Measurements from ENCODE around the gene LDHD.
A peak's percentile ranks its signal among the peaks of the same experiment; 100 is the strongest.
"Not testable (repeated sequence)": the region's sequence is repeated elsewhere in the genome, so short reads cannot be mapped to it uniquely, and the experiment has no call there.

Gene LDHD

GRCh38 chr16:75116081-75116910, at the start of gene LDHD:
Gene LDHD (minus strand): TSS chr16:75116780. CDS start chr16:75116720, 60 bp downstream.
- no peak for TF ChIP-seq ZNF274 (IDR thresholded peaks at IDR 0.05; ENCODE audit: low read depth, low read length)
- no peak within 1 kb of the TSS for H3K4me3 ChIP-seq (ENCODE audit: low read length)

GRCh38 chr16:75160386-75160785, 43.8 kb upstream of the LDHD start:
- no peak overlapping the region for H3K4me3 ChIP-seq (ENCODE audit: low read length)
- TF ChIP-seq ZNF274 (IDR thresholded peaks at IDR 0.05; ENCODE audit: low read depth, low read length) = no peak

- H3K4me3 ChIP-seq (ENCODE audit: low read length) = no peak overlapping the region
- TF ChIP-seq ZNF274 (IDR thresholded peaks at IDR 0.05; ENCODE audit: low read depth, low read length) = no peak
Measured at GRCh38 chr16:75152635-75153034, 36.1 kb upstream of the LDHD start.

GRCh38 chr16:75151798-75152197, 35.2 kb upstream of the LDHD start:
- no peak for TF ChIP-seq ZNF274 (IDR thresholded peaks at IDR 0.05; ENCODE audit: low read depth, low read length)
- H3K4me3 ChIP-seq (ENCODE audit: low read length) = no peak overlapping the region

- TF ChIP-seq ZNF274 (IDR thresholded peaks at IDR 0.05; ENCODE audit: low read depth, low read length) = no peak
- H3K4me3 ChIP-seq (ENCODE audit: low read length) = peak within 1 kb of the TSS; percentile 78
Measured at GRCh38 chr16:75148311-75149195, 32.0 kb upstream of the LDHD start, which contains the start of gene ZFP1. Gene ZFP1 (plus strand): TSS chr16:75148524. CDS start chr16:75152952, 4,428 bp downstream.

- H3K4me3 ChIP-seq (ENCODE audit: low read length) = no peak overlapping the region
- TF ChIP-seq ZNF274 (IDR thresholded peaks at IDR 0.05; ENCODE audit: low read depth, low read length) = no peak
Measured at GRCh38 chr16:75147968-75148310, 31.4 kb upstream of the LDHD start.

- no peak for TF ChIP-seq ZNF274 (IDR thresholded peaks at IDR 0.05; ENCODE audit: low read depth, low read length)
- H3K4me3 ChIP-seq (ENCODE audit: low read length) = no peak overlapping the region
Measured at GRCh38 chr16:75143941-75144340, 27.4 kb upstream of the LDHD start.

- H3K4me3 ChIP-seq (ENCODE audit: low read length) = no peak overlapping the region
- no peak for TF ChIP-seq ZNF274 (IDR thresholded peaks at IDR 0.05; ENCODE audit: low read depth, low read length)
Measured at GRCh38 chr16:75139498-75139897, 22.9 kb upstream of the LDHD start.

GRCh38 chr16:75138636-75139035, 22.1 kb upstream of the LDHD start:
- H3K4me3 ChIP-seq (ENCODE audit: low read length) = no peak overlapping the region
- no peak for TF ChIP-seq ZNF274 (IDR thresholded peaks at IDR 0.05; ENCODE audit: low read depth, low read length)

- H3K4me3 ChIP-seq (ENCODE audit: low read length) = no peak overlapping the region
- TF ChIP-seq ZNF274 (IDR thresholded peaks at IDR 0.05; ENCODE audit: low read depth, low read length) = no peak
Measured at GRCh38 chr16:75138233-75138632, 21.7 kb upstream of the LDHD start.

- H3K4me3 ChIP-seq (ENCODE audit: low read length) = no peak overlapping the region
- TF ChIP-seq ZNF274 (IDR thresholded peaks at IDR 0.05; ENCODE audit: low read depth, low read length) = no peak
Measured at GRCh38 chr16:75131081-75131480, 14.5 kb upstream of the LDHD start.

- no peak overlapping the region for H3K4me3 ChIP-seq (ENCODE audit: low read length)
- no peak for TF ChIP-seq ZNF274 (IDR thresholded peaks at IDR 0.05; ENCODE audit: low read depth, low read length)
Measured at GRCh38 chr16:75130150-75130771, 13.7 kb upstream of the LDHD start.

- not testable (repeated sequence) for H3K4me3 ChIP-seq (ENCODE audit: low read length)
Measured at GRCh38 chr16:75129421-75130149, 13.0 kb upstream of the LDHD start.

Measured in GM08714 (cell line).